Fibroblast of the conjunctiva (primary cell): ENCODE results near the gene MED4.
A peak's percentile ranks its signal among the peaks of the same experiment; 100 is the strongest.

Experiments
- DNase-seq: peaks from one replicate; pipeline ENCODE4 v3.0.0-alpha.2; 2010; ENCODE audit warnings: low read depth

The MED4 gene, protein sequence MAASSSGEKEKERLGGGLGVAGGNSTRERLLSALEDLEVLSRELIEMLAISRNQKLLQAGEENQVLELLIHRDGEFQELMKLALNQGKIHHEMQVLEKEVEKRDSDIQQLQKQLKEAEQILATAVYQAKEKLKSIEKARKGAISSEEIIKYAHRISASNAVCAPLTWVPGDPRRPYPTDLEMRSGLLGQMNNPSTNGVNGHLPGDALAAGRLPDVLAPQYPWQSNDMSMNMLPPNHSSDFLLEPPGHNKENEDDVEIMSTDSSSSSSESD

DNA sequence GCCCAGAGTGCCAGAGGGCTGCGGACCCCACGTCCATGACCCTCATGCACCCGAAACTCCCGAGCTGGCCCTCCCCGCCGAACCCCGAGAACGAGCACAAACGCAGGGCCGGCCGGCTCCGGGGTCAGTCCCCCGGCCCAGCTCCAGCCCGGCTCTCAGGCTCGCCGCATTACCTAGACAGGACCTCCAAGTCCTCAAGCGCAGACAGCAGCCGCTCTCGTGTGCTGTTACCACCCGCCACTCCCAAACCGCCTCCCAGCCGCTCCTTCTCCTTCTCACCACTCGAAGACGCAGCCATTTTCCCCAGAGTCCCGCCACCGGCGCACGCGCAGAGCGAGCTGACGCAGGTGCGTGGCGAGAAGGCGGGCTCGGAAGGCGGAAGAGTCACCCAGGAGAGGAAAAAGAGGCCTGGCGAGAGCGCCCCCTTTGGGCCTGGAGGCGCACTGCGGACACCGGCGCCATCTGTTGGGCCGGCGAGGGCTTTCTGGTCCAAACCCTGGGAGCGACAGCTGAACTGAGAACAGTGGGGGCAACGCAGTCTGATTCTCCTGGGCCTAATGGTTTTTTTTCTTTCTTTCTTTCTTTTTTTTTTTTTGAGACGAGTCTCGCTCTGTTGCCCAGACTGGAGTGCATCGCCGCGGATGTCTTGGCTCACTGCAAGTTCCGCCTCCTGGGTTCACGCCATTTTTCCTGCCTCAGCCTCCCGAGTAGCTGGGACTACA lies at the start of gene MED4:
Gene MED4 (minus strand): TSS at position 324 of the 722 bp plus-strand sequence. CDS start 26 bp downstream, at position 298.
- DNase-seq, result peak; percentile 84

DNA sequence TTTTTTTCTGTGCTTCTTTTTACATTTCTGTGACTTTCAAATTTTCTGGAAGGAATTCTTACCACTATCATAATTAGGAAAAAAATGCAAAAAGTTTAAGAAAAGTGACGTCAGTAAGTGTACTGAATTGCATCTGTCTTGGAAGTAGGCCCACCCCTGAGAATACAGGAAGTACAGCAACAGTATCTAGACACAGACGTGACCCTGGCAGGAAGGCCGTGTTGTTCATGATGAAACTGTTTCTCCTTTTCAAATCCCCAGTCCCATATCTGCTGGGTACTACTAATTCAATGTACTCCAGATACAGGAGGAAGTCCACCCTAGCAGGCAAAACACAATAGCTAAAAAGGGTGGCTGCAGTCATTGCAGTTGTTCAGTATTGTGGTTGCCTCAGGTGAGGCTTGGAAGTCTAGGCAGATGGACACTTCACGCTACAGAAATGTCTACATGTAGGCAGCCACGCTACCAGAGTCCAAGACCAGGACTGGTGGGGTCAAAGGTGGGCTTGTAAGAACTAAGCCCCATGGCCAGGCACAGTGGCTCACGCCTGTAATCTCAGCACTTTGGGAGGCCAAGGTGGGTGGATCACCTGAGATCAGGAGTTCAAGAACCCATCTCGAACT lies 49.6 kb upstream of the MED4 start:
- no peak for DNase-seq

DNA sequence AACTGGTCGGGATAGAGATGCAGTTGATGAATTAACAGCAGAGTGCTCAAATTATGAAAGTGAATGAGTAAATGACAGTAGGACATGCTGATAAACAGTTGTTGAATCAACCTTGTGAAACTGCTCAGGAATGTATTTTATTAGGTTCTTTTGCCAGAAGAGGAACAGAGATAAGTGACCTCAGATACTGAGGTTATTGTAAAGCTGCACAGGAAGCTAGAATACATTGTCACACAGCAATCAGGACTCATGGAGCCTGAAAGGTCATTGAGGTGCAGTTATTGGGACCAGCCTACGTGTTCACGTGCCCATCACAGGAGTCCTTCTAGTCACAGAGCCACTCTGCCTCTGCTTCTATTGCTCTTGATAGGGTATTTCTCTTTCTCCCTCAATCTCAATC lies 47.5 kb upstream of the MED4 start:
- no peak for DNase-seq

DNA sequence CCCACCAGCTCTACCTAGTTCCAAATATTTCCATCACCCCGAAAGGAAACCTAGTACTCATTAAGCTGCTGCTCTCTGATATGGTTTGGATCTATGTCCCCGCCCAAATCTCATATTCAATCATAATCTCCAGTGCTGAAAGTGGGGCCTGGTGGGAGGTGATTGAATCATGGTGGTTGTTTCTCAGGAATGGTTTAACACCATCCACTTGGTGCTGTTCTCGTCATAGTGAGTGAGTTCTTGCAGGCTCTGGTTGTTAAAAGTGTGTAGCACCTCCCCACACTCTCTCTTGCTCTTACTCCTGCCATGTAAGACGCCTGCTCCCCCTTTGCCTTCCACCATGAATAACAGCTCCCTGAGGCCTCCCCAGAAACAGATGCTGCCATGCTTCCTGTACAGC lies 43.4 kb upstream of the MED4 start:
- DNase-seq, result no peak

DNA sequence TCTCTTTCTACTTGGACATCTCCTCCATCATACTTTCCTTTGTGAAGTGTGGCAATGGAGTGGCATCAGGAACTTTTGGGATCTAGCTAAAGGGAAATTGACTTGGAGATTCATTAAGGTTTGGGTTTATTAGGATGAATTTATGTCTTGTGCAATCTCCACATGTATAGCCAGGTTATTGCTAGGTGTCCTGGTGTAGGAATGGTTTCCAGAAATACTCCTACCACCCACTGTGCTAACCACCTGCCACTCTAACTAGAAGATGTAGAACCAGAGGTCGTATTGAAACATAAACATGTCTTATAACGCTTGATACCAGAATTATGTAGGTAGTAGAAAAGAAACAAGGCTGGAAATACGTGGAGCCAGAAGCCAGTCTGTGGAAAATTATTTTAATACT lies 38.1 kb upstream of the MED4 start:
- DNase-seq, result no peak

DNA sequence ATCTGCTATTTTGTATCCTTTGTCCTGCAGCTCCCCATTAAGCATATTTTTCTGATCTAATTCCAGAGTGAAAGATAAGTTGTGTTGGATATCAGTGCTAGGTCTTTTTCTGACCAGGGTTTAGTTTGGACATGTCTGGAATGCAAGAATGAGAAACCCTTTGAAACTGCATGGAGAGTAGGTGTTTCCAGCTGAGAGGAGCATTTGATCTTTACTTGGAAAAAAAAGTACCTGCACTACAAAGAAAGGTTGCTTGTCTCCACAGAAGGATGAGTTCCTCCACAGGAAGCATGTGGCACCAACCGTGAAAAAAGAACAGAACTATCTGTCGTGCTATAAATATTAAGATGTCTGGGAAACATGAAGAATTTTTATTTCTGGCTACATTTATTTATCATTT lies 36.6 kb upstream of the MED4 start:
- no peak for DNase-seq

DNA sequence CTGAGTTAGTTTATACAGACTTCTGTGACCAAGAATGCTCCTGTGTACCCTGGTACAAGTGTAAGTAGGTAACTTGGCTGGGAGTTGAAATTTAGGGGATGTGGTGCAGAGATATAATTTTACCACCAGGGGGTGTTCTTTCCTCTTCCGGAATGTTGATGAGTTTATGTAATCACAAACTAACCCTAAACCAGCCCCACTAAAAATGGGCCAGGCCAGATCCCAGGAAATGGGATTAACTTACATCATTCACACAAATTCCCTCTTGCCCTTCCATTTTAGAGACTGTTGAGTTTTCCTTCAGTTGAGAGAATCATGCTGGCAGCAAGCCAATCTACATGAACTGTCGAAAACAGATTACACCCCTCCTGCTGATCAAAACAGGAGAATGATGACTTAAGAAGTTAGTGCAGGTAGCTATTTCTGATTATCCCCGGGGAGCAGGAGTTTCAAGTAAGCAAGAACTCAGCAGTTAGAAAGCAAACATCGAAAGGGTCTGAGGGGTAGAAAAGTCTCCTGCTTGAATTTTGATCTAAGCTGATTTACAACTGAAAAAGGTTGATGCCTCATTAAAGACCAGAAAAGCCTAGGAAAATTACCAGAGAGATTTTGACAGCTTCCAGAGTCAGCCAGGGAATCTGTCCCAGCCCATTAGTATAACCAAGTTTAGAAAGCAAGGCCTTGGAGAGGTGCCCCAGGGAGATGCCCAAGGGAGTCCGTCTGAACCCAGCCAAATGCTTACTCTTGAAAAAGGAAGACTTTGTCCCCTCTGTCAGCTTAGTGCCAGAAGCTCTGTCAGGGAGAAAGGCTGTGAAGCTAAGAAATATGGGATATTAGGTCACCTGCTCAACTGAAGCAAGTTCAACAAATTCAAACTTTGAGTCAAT lies 32.3 kb upstream of the MED4 start:
- DNase-seq, result peak; percentile 48

DNA sequence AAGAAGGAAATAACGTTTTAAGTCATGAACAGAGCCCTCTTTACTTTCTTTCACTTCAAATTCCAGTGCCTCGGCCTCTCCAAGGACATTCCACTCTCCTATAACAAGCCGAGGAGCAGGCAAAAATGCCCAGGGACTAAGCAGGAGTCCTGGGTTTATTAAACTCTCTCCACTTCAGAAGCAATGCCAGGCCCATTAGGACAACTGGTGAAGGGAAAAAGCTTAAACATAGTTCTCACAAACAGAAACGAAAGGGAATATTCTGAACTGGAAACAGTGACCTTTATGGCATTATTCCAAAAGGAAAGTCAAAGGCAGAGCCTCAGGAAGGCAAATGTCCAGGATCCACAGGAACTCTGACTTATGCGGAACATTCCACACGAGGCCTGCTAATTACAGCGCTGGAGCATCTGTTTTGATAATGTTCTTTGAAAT lies 30.9 kb upstream of the MED4 start:
- DNase-seq, result no peak

DNA sequence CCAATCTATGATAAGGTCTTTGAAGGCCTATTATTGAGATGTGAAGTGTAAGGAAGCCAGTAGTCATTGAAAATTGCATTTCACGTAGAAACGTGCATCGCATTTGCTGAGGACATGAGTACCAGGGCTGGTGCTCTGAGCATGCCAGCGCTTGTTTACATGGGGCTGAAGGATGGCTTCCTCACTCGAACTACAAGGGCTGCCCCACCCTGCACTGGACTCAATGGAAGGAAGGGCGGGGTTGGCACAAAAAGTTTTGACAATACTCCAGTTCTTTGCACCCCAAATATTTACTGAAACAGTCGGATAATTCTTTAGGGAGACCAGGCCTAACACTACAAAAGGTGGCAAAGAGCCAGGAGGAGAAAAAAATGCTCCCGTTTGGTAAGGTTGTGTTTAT lies 28.9 kb upstream of the MED4 start:
- DNase-seq, result no peak

DNA sequence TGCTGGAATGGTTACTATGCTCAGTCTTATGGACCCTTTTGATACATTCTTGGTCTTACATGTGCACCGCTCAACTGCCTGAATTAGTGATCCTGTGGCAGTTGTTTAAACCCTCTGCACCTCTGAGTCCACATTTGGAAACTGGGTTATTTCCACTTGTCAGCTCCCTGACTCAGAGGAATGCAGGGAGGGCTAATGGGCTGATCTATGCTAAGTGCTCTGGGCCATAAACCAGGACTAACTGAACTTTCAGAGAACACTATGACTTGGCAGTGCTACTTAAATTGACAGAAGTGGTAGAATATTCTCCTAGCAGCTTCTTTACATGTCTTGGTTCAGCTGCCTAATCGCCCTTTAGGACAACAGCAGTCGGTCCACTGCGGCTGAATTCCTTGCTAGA lies 26.8 kb upstream of the MED4 start:
- DNase-seq, result no peak

DNA sequence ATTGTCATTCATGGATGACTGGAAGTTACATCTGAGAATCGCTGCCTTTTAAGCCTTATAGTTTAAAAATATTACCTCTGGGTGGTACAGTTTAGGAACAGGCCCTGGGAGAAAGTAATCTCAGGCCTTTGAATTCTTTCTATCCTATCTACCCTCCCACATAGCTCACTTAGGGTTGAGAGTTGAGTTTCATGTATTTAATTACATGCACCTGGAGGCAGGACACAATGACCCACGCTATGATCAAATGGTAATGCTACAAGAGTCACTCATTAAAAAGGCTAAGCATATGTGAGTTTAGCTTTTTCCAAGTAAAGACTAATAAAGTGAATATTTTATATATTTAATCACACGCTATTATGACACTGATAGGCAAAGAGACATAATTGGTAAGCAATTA lies 25.3 kb upstream of the MED4 start:
- DNase-seq, result no peak

DNA sequence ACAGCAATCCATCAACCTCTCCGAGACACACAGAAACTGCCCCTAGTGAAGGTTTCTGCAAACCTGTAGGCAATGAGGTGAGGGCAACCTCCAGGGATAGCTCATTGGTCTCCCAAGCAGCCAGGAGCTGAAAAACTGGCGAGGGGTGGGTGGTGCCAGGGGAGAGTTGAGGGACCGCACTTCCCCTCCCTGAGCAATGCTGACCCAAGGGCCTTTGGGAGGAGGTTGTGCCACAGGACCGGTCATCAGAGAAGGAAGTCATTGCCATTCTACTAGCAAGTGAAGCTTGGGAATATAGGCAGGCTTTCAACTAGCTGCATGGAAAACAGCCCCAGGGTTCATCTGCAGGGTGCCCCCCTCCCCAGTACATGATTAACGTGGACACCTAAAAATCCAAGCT lies 23.1 kb upstream of the MED4 start:
- no peak for DNase-seq

DNA sequence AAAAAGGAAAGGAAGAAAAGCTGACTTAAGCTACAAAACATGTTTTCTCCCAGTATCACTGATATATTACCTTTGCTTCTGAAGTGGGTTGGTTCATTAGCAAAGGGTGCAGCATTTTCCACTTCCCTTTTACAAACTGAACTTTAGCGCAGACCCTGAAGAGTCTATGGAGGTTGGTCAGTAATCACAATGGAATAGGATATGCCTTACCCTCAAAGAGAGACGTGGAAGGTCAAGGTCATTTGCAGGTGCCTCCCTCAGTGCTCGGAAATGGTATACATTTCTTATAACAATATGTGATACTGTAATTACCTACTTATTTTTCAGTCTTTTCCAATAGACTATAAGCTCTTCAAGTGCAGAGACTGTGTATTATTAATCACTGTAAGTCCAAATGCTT lies 21.9 kb upstream of the MED4 start:
- no peak for DNase-seq

DNA sequence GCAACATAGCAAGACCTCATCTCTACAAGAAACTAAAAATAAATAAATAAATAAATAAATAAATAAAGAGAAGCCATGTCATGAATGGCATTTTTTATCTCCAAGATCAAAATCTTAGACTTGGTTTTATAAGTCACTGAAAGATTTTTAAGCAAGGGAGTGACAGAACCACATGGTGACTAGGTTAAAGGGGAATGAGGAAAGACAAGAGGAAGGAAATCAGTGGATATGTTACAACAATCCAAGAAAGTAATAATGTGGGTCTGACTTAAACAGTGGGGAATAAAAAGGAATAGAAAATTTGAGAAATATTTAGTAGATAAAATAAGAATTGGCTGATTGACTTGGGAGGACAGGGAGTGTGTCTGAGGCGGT lies 18.8 kb upstream of the MED4 start:
- DNase-seq, result no peak

DNA sequence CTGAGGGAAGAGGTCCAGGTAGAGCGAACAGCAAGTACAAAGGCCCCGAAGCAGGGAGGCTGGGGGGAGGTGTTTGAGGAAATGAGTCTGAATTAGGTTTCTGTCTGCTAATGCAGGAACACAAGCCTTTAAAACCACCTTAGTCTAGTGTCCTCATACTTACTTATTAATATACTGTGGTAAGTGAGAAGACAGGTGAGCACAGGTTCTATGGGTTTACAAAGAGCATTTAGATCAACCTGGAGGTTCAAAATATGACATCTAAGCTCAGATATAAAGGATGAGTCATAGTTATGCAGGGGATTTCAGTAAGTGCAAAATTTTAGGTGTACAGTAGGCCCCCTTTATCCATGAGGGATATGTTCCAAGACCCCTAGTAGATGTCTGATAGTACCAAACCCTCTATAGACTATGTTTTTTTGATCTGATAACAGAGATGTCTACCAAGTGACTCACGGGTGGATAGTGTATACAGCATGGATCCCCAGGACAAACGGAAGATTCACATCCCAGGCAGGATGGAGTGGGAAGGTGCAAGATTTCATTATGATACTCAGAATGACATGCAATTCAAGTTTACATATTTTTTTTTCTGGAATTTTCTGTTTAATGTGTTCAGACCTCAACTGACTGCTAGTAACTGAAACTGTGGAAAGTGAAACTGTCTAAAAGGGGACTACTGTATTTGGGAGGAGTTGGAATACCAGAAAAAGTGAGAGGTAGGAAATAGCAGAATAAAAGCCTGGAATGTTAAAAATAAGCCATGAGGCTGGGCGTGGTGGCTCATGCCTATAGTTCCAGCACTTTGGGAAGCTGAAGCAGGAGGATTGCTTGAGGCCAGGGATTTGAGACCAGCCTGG lies 18.2 kb upstream of the MED4 start:
- DNase-seq, result no peak

DNA sequence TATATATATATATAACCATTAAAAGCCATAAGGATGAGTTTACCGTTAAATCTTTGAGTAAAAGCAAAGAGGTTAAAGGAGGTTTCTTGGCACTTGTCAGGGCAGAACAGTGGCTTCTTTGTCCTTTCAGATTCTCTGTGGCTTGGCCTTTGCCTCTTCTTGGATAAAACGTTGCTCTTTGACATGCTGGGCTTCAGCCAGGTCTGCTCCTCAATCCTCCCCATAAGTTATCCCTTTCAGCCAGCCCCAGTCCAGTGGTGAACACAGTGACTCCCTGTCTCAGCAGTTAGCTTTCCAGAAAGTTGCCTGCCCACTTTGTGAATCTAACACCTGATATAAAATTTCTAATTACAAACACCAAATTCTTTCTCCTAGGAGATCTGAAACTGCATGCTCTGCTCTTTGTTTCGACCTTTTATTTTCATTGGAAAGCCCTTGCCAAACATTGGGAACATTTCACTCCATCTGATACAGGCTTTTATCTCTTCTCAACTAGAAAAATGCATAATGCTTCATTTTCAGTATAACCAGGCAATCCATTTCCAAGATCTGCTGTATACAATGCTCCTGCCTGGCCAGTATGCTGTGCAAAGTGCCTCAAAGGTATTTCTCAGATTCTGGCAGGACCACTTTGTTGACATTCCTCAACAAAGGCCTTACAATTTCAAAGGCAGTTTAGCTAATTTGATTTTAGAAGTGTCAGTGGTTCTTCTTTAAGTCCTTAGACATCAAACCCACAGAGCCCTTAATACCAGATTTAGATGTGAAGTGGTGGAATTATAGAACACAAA lies 16.2 kb upstream of the MED4 start:
- DNase-seq, result no peak

DNA sequence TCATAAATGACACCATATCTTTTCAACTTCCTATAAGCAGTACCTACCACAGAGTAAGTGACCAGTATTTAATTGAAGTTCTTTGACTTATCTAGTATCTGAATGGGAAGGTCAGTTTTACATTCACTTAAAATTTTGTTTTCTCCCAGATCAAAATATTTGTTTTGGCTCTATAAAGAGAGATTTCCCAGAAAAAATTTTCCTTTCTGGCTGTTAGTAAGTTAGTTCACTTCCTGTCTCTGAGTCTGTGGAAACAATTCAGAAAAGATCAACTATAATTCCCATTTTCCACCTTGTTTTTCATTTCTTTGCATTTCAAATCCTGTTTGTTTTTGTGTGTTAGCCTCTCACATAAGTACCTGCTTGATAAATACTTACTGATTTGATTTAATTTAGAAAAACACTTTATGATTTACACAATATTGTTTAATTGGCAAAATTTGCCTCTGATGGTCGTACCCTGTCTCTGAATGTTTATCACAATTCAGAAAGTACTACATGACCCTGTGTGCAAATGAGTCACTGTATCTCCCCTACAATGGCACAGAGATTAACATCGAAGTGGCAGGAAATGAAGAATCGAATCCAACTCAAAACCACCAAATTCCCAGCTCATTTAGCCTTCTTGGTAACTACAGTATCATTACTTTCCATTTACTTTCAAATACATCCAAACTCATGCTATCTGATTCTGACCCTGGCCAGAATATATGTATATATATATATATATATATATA lies 15.4 kb upstream of the MED4 start:
- no peak for DNase-seq

DNA sequence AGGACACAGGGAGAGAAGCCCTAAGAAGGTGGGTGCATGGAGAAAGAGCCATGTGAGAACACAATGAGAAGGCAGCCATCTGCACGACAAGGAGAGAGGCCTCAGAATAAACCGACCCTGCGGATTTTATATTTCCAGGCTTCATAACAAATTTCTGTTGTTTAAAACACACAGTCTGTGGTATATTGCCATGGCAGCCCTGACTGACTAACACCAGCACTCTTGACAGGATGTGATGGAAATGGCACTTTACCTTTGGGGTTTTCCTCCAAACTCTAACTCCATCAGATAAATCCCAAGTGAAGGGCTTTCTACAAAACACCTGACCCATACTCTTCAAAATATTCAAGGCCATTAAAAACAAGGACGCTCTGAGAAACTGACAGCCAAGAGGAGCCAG lies 13.2 kb upstream of the MED4 start:
- DNase-seq, result no peak

DNA sequence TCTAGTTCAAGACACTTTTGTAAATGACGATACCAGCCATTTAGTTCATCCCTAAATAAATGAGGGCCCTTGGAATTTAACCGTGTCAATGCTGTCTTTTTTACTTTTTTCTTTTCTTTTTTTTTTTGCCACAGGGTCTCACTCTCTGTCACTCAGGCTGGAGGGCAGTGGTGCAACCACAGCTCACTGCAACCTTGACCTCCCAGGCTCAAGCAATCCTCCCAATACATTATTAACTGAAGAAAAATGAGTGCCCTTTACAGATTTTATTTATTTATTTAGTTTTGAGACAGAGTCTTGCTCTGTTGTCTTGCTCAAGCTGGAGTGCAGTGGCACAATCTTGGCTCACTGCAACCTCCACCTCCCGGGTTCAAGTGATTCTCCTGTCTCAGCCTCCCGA lies 2.9 kb upstream of the MED4 start:
- DNase-seq, result no peak

DNA sequence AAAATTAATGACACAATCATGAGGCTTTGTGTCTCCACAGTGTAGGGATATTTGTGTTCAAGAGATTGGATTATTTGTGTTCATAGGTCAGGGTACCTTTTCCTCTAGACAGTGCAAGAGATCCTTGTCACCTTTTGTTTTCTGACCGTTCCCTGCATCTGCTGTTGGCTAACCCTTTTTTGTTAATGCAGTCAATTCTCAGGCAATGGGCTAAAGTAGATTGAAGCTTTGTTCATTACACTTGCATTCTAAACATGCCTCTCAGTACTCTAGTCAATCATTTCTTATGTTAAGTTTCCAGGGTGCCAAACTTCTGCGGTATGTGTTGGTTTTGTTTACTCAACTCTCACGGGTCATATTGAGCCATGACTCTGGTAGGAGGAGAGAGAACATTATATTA lies 1.8 kb upstream of the MED4 start:
- no peak for DNase-seq
